GM18517 (cell line): Measurements from ENCODE around the gene CCT3.
A peak's percentile ranks its signal among the peaks of the same experiment; 100 is the strongest.
"Not testable (repeated sequence)": the region's sequence is repeated elsewhere in the genome, so short reads cannot be mapped to it uniquely, and the experiment has no call there.

Experiments used
- ATAC-seq: cut with Tn5 transposase; IDR thresholded peaks from one replicate; pipeline ENCODE4 v1.9.1; 2021; ENCODE audit warnings: mild to moderate bottlenecking, moderate library complexity; ENCODE audit not compliant: unreplicated experiment

Gene CCT3

GRCh38 chr1:156337052-156337887, 822 bp downstream of the CCT3 start:
- ATAC-seq, result no peak

GRCh38 chr1:156336242-156336641, 1.9 kb downstream of the CCT3 start:
- ATAC-seq, result no peak

DNA sequence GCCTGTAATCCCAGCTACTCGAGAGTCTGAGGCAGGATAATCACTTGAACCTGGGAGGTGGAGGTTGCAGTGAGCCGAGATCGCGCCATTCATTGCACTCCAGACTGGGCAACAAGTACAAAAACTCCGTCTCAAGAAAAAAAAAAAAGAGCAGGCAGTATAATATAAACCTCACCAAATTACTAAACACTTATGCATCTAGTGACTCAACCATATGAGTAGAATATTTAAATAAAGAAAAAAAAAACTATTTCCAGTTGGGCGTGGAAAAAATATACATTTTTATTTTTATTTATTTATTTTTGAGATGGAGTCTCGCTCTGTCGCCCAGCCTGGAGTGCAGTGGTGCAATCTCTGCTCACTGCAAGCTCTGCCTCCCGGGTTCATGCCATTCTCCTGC, 14.9 kb downstream of the CCT3 start:
- not testable (repeated sequence) for ATAC-seq

- ATAC-seq, result no peak
Observed at GRCh38 chr1:156320560-156320959, 17.5 kb downstream of the CCT3 start.

DNA sequence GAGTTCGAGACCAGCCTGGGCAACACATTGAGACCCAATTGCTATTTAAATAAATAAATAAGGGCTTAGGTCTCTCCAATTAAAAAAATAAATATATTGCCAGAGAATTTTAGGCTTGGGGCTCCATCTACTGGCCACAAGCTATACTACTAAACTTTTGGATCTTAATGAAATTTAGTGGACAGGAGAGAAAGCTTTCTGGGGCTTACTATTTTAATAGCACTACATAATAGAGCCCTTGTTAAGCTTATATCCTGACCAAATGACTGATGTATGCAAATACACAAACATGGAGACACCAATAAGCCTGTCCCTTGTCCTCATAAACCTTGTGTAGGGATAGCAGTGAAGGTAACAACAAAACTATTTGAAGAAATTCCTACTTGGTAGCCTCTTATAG, 18.4 kb downstream of the CCT3 start:
- no peak for ATAC-seq

DNA sequence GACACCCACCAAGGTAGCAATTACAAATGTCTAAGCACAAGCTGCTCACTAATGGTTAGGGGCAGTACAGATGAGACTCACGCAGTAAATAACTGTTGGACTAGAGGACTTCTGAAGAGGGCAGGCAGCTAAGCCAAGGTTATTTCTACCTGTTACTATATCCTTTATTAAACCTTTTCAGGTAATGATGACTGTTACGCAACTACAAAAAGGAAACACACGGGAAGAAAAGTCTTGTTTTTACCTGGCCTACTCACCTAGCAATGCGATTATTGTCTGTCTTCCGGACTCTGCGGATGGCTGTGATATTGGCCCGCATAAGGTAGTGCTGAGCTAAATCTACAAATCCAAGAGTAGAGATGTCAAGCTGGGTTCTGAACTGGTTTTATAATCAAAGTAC, 21.2 kb downstream of the CCT3 start:
- no peak for ATAC-seq

DNA sequence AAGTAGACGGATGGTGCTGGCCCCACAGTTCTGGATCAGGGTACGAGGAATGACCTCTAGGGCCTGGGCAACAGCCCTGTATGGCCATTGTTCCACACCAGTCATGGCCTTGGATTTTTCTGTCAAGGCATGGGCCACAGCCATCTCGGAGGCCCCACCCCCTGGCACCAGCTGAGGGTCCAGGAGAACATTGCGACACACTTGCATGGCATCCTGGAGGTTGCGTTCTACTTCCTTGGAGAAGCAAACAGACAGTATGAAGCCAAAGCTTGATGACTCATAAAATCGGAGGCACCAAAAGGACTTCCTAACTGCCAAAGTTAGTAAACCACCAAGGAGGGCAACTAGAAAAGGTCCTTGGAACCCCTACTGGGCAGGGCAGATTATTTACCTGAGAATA, 27.1 kb downstream of the CCT3 start:
- ATAC-seq, result no peak

DNA sequence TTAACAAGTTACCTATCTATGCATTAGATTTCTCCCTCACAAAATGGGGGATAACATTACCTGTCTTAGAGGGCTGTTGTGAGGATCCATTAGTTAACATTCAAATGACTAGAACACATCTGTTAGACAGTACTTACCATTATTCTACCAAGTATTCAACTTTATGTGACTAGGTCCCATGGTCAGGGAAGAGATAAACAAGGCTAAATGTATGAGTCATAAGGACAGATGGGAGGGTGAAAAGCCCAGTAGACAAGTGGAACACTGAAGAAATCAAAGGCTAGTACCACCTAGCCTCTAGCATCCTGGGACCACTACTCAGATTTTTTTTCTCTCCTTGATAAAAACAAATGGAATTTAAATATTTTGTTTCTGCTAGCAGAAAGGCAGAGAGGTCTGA, 30.0 kb downstream of the CCT3 start:
- no peak for ATAC-seq

GRCh38 chr1:156305215-156305614, 32.9 kb downstream of the CCT3 start:
- ATAC-seq, result no peak

- ATAC-seq, result no peak
Observed at GRCh38 chr1:156303241-156303640, 34.9 kb downstream of the CCT3 start.

DNA sequence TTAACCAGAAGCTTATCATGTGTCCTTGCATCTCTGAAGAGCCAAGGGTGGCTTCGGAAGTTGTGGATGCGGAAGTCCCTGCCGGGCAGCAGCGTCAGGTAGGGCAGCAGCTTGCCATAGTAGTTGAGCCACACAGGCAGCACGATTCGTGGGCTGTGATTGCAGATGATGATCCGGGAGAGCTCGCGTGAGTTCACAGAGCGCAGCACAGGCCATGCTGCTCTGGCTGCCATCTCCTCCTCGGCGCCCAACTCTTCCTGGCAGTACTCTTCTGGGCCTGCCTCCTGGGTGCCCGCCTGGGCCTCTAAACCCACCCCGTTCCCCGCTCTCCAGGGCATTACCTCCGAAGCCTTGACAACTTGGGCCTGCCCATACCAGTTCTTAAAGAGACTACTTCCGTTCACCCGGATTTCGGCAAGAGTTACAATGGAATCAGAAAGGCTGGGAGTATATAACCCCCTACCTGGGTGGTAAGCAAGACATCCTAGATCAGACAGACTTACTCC, 39.2 kb downstream of the CCT3 start, which contains the start of gene VHLL:
VHLL (minus strand) TSS at position 456 of the 506 bp plus-strand sequence; CDS start at position 338, 118 bp downstream.
- no peak for ATAC-seq

- ATAC-seq, result no peak
Observed at GRCh38 chr1:156295391-156295947, 42.6 kb downstream of the CCT3 start, which contains the start of gene GLMP. TSS of gene GLMP (minus strand) at chr1:156295679. CDS start at chr1:156295645, 34 bp downstream.

GRCh38 chr1:156293895-156294294, 44.2 kb downstream of the CCT3 start:
- ATAC-seq, result no peak

GRCh38 chr1:156293098-156293434, 45.0 kb downstream of the CCT3 start:
- ATAC-seq, result no peak

- peak; percentile 51 for ATAC-seq
Observed at GRCh38 chr1:156291226-156292061, 46.6 kb downstream of the CCT3 start.

DNA sequence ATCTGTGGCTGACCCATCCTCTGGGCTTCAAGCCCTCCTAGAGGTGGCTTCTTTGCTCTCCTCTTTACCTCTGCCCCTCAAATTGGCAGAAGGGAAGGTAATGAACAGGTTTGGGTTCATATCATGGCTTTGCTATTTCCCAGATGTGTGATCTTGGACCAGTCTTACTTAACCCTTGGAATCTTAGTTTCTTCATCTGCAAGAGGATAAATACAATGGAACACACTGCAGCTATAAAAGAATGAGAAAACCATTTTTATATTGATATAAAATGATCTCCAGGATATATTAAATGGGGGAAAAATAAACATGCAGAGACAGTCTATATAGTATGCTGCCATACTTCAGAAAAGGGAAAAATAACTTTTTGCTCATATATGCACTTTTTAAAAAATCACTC, 48.2 kb downstream of the CCT3 start:
- no peak for ATAC-seq

DNA sequence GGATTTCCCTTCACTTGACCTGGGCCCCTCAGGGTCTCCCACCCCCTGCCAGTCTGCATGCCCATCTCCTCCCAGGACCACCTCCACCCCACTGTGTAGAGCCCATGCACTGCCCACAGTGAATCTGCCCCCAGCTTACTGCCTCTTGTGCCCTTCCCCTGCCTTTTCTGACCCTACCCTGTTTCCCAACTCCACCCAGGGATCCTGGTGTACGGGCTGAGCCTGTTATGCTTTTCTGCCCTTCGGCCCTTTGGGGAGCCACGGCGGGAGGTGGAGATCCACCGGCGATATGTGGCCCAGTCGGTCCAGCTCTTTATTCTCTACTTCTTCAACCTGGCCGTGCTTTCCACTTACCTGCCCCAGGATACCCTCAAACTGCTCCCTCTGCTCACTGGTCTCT, 52.0 kb downstream of the CCT3 start:
- ATAC-seq, result no peak

GRCh38 chr1:156285437-156285836, 52.7 kb downstream of the CCT3 start:
- ATAC-seq, result no peak

- no peak for ATAC-seq
Observed at GRCh38 chr1:156284757-156285156, 53.3 kb downstream of the CCT3 start.

GRCh38 chr1:156284112-156284511, 54.0 kb downstream of the CCT3 start, which contains the start of gene TMEM79:
TSS of gene TMEM79 (plus strand) at chr1:156284325. CDS start at chr1:156285227, 902 bp downstream.
- no peak for ATAC-seq

- no peak for ATAC-seq
Observed at GRCh38 chr1:156283521-156283920, 54.6 kb downstream of the CCT3 start.
